GM20000 (cell line): ENCODE measurements around the gene MIS18A.

Experiments
- DNase-seq: peaks from one replicate; pipeline ENCODE4 v3.0.0; 2012; ENCODE audit warnings: low spot score
- TF ChIP-seq, protein P1 (sequence below): IDR thresholded peaks from 2 replicates; pipeline ENCODE4 v1.5.1; 2012; ENCODE audit warnings: mild to moderate bottlenecking, control low read depth; ENCODE audit errors: extremely low read depth, missing control alignments

Gene MIS18A

DNA sequence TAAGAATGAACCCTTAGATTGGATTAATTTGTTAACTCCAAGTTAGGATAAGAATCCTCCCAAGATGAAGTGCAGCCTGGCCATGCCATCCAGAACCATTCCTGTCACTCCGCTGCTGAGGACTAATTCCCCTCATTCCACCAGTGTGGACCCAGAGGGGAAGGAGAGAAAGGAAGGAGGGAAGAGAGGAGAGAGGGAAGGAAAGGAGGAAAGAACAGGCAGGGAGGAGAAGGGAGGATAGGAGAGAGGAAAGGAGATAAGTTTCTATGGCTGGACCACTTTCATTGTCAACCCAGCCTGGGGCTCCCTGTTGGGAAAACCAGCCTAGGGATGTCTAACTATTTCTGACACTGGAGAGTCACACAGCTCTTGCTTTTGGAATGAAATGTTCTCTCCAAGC, 24.5 kb upstream of the MIS18A start:
- DNase-seq = no peak
- TF ChIP-seq, protein P1, sequence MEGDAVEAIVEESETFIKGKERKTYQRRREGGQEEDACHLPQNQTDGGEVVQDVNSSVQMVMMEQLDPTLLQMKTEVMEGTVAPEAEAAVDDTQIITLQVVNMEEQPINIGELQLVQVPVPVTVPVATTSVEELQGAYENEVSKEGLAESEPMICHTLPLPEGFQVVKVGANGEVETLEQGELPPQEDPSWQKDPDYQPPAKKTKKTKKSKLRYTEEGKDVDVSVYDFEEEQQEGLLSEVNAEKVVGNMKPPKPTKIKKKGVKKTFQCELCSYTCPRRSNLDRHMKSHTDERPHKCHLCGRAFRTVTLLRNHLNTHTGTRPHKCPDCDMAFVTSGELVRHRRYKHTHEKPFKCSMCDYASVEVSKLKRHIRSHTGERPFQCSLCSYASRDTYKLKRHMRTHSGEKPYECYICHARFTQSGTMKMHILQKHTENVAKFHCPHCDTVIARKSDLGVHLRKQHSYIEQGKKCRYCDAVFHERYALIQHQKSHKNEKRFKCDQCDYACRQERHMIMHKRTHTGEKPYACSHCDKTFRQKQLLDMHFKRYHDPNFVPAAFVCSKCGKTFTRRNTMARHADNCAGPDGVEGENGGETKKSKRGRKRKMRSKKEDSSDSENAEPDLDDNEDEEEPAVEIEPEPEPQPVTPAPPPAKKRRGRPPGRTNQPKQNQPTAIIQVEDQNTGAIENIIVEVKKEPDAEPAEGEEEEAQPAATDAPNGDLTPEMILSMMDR = no peak

- no peak for DNase-seq
- TF ChIP-seq, protein P1 = no peak
These were observed 23.7 kb upstream of the MIS18A start for GRCh38 chr21:32302560-32302959.

DNA sequence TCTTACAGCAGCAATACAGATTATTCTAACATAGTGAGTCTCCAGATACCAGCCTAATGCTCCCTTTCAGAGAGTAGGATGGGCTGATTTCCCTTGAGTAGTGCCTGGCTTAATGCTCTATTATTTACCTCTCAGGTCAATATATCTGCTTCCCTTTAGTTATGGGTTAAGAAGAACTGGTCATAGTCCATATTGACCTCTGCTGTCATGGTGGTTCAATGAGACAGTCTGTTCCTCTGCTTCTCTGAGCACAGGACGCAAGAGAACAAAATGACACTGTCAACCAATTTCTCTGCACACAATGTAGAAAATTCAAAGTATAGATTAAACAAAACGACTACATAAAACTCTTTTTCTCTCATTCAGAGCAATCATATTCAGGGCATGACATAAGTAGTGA, 22.7 kb upstream of the MIS18A start:
- TF ChIP-seq, protein P1 = no peak
- no peak for DNase-seq

DNA sequence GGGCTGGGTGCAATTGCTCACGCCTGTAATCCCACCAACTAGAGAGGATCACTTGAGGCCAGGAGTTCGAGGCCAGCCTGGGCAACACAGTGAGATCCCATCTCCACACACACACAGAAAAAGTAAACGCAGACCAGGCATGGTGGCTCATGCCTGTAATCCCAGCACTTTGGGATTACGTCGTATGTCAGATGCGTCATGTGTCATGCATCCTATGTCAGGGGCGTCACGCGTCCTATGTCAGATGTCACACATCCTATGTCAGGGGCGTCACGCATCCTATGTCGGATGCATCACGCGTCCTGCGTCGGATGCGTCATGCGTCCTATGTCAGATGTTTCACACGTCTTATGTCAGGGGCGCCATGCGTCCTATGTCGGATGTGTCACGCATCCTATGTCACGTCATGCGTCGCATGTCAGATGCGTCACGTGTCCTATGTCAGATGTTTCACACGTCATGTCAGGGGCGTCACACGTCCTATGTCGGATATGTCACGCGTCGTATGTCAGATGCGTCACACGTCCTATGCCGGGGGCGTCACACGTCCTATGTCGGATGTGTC, 21.4 kb upstream of the MIS18A start:
- no peak for DNase-seq
- TF ChIP-seq, protein P1 = no peak

GRCh38 chr21:32299695-32300094, 20.8 kb upstream of the MIS18A start:
- TF ChIP-seq, protein P1 = no peak
- DNase-seq = no peak

- DNase-seq = no peak
- TF ChIP-seq, protein P1 = no peak
These were observed 19.8 kb upstream of the MIS18A start, which contains the start of gene MRAP for GRCh38 chr21:32298658-32299081. TSS of gene MRAP (plus strand) at chr21:32298855. CDS start at chr21:32298972, 117 bp downstream.

- TF ChIP-seq, protein P1 = no peak
- no peak for DNase-seq
These were observed 19.3 kb upstream of the MIS18A start for GRCh38 chr21:32298148-32298559.
